ENCODE results near the gene CCDC149.

CCDC149 gene

GRCh38 chr4:24877868-24878635 lies 34.8 kb downstream of the CCDC149 start:
- DNase-seq, result no peak

DNA sequence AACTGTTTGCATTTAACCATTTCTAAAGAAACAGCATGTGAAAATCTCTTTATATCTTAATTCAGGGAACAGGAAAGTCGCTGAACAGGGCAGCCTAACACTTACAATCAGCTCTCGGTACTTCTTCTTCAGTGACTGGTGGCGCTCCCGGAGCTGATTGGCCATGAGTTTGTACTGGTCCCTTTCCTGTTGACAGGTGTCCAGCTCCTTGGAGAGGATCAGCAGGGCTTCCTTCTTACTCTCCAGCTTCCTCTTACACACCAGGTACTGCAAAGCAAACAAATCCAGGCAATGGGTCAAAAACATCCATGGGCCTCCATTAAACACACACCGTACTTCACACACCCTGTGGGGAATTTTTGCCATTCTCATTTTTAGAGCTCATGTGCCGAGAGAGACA lies 36.4 kb downstream of the CCDC149 start:
- DNase-seq, result no peak

- no peak for DNase-seq
Measured at GRCh38 chr4:24872720-24873119, 40.1 kb downstream of the CCDC149 start.

GRCh38 chr4:24871210-24871609 lies 41.6 kb downstream of the CCDC149 start:
- DNase-seq, result no peak

- DNase-seq, result no peak
Measured at GRCh38 chr4:24867766-24868296, 45.0 kb downstream of the CCDC149 start.

- no peak for DNase-seq
Measured at GRCh38 chr4:24867251-24867650, 45.6 kb downstream of the CCDC149 start.

DNA sequence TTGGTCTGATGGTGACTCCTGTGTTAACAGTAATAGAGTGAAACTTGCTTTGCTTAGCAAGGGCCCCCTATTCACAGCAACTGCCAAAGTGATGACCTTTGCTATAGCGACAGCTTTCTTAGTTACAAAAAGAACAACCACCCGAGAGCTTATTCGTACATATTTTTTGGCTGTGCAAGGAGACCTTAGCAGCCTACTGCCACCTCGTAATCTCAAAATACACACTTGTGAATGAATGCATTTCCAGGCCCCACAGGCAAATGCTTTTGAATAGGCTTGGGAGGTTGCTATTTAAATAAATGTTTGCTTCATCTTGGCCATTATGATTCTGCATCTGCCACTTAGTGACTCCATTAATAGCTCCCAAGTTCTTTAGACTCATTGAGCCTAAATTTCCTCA lies 47.4 kb downstream of the CCDC149 start:
- DNase-seq, result no peak

DNA sequence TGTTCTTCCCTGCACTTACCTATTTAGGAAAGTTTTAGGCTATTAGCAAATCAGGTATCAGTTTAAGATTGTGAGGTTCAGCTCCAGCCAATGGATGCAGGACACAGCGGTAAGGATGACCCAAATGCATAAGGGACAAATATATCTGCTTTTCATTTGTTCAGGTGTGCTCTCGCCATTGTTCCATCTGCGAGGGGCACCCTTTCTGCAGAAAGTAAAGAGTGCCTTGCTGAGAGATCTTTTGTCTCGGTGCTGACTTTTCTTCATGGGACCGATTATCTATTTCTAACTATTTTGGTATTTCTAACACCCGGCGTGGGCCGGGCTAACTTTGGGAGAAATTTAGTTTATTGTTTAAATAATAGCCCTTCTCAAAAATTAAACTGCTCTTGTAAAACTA lies 49.0 kb downstream of the CCDC149 start:
- DNase-seq, result no peak

GRCh38 chr4:24862073-24862751 lies 50.6 kb downstream of the CCDC149 start:
- DNase-seq, result no peak

DNA sequence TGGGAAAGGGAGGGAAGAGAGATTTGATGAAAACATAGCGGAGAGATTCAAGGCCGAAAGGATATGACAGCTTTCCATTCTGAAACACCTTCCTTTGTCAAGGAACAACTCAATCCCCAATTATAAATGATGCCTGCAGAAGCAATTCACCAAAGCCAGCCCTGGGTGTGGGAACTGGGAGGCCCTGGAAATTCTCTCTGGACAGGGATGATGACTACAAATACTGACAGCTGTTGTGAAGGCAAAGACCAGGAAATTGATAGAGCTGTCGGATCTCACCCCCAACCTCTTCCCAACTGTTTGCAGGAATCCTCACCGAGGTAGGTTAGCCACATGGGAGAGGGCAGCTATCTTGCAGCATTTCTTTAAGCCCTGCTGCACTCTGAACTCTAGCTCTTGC lies 54.3 kb downstream of the CCDC149 start:
- no peak for DNase-seq

DNA sequence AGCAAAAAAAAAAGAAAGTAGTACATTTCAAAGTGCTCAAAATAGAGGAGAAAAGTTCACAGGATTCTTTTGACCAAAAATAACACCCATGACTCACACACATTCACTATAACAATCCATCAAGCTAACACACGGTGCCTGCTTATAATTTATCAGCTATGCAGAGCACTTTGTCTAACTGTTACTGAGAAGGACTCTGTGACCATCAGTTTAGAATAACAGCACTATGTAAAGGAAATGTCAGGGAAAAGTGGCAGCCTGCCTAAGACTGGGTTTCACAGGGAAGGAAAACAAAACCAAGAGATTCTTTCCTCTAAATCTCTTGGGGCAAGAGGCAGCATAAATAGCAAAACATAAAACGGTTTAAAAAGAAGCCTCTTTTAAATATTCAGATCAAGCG lies 54.8 kb downstream of the CCDC149 start:
- no peak for DNase-seq

DNA sequence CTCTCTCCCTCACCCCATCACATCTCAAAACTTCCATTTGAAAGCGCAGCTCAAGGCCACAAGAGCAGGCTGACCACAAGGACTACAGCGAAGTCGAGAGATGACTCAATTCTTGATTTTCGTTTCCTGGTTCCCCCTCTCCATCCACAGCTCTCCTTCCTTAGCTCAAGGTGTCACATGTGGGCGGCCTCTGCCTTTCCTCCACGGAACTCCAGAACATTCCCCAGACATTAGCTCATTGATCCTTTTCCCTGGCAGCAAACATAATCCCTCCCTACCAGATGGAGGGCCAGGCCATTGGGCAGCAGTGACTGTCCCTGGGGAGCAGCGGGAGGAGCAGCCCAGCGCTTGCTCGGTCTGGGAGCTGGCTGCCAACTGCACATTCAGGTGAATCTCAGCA lies 56.3 kb downstream of the CCDC149 start:
- DNase-seq, result no peak

GRCh38 chr4:24855741-24856140 lies 57.1 kb downstream of the CCDC149 start:
- DNase-seq, result no peak

DNA sequence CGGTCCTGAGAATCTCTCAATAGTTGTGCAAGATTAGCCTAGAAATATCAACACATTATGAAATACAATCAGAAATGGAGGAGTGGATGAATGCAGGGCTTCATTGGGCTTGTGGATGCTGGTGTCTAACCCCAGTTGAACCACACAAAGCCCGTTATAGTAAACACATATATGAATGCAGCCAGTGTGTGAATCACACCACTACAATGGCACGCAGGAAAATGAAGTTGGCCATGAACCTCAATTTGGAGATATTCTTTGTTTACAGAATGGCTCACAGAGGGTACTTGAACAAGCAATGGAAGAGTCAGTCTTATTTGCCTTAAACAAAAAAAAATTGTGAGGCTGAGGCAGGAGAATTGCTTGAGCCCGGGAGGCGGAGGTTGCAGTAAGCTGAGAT lies 59.7 kb downstream of the CCDC149 start:
- DNase-seq, result no peak

DNA sequence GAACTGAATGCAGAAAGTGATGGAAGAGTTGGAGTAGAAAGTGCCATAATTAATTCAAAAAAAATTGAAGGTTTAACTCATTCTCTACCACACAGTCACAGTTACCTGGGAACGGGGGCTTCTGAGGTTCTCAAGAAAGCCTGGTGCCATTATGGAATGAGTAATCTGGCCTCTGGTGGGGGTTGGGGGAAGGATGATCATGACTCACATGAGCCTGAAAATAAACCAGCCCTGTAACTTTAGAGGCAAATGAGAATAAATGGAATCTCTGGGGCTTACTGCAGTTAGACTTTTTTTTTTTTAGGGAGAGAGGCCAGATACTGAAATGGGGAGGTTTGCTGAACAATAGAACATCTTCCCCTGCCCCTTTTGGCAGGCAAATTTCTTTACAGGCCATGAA lies 62.2 kb downstream of the CCDC149 start:
- DNase-seq, result peak in 1 of 2 donors; percentile 32

DNA sequence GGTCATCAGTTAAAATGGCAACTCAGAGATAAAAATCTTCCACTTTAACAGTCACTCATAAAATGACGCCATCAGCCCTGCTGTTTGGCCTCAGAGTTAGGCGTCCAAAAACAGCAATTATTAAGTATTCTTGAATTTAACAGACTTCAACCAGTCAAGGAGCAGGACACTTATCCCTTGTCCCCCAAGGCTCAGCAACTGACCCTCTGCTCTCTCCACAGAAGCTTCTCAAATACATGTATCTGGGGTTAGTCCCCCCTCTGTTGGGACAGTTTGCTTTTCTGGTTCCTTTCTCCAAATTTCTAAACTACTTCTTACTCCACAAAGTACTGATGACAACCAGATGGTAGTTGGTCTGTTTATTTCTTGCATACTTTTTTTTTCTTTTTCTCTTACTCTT lies 63.1 kb downstream of the CCDC149 start:
- DNase-seq, result no peak

DNA sequence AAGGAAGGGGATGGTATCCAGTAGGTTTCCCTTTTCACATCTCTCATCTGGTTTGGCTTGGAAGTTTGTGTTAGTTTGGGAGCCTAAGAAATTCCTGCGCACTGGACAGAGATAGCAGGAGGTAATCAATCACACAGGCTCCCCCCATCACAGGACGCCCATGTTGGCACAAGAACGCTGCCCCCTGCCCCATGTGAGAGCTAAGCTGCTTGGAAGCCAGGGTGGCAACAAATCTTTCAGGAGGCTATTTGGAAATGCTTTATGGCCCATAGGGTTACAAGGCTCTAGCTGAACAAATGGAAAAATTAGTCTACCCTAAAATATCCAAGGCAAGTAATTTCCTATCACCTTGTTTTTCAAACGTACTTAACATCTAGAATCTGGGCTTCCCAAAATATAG lies 63.5 kb downstream of the CCDC149 start:
- DNase-seq, result no peak

DNA sequence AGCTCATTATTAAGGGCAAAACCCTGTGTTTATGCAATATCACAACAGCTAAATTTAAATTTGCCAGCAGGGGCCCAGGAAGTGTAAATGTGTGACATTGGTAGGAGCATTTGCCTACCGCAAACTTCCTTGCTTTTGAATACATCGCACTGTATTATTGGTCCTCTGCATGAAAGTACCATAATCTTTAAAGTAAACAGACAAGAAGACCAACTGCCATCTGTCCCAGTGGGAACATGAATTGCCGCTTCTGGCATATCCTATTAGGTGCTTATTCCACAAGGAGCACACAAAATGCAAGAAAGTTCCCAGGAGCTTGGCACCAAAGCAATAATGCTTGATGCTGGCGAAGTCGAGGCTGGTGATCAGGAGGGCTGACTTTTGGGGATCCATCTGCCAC lies 66.1 kb downstream of the CCDC149 start:
- no peak for DNase-seq

- DNase-seq, result no peak
Measured at GRCh38 chr4:24845902-24846301, 66.9 kb downstream of the CCDC149 start.

GRCh38 chr4:24845132-24845531 lies 67.7 kb downstream of the CCDC149 start:
- DNase-seq, result no peak

- DNase-seq, result no peak
Measured at GRCh38 chr4:24843096-24843495, 69.7 kb downstream of the CCDC149 start.

DNA sequence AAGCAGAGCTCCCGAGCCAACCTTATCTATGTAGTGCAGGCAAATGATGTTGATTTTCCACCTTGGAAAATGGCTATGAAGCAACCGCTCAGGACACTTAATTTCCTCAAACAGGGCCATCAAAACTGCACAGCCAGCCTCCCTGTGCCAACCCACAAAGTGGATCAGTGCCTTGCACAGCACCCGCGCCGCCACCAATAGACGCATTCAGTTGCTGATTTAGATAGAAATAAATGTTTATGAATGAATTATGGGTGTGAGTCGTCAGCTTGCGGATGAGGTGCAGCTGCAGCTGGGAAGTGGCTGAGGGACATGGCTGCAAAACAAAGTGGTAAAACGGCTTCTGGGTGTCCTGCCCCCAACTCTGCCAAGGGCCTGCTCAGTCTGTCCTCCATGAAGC lies 70.5 kb downstream of the CCDC149 start:
- no peak for DNase-seq

DNA sequence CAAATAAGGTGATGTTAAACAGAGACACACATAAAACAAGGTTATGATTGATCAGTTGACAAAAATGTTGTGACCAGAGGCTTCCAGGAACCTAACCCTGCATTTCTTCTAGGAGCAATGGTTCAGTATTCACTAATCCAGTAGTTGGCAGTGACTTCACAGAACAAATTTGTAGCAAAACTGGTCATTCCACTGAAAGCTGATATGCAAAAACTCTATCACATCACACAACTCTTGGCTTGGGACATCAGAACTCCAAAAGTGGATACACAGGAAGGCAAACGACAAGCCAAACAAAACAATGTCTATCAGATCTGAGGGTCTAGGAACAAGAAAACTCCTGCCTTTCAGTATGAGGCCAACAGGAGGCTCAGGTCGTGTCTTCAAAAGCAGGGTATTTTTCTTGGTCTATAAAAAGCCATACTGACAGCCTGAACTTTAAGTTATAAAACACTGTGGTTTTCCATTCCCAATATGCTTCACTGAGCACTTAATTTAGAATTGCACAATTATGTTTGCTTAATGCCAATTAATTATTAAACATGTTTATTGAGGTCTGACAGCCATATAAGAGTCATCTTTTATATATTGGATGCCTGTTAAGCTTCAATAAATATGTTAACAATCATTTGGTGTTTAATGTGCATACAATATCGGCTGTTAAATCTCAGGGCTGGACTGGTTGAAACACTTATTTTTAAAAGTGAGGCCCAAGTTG lies 71.9 kb downstream of the CCDC149 start:
- no peak for DNase-seq

GRCh38 chr4:24840362-24840761 lies 72.5 kb downstream of the CCDC149 start:
- no peak for DNase-seq
